GM19438 (cell line): ENCODE results near the gene SLC6A16.
"Not testable (repeated sequence)": the region's sequence is repeated elsewhere in the genome, so short reads cannot be mapped to it uniquely, and the experiment has no call there.

ENCODE experiments used
- ATAC-seq: cut with Tn5 transposase; IDR thresholded peaks from one replicate; pipeline ENCODE4 v1.9.1; 2021; ENCODE audit warnings: low read depth; ENCODE audit not compliant: unreplicated experiment

Gene SLC6A16

GRCh38 chr19:49287141-49287770 is 37.7 kb downstream of the SLC6A16 start:
- no peak for ATAC-seq

DNA sequence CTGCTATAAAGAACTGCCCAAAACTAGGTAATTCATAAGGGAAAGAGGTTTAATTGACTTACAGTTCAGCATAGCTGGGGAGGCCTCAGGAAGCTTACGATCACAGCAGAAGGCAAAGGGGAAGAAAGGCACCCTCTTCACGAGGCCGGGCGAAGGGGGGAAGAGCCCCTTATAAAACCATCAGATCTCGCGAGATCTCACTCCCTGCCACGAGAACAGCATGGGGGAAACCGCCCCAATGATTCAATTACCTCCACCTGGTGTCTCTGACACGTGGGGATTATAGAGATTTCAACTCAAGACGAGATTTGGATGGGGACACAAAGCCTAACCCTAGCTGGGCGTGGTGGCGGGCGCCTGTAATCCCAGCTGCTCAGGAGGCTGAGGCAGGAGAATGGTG is 42.8 kb downstream of the SLC6A16 start:
- ATAC-seq: no peak

DNA sequence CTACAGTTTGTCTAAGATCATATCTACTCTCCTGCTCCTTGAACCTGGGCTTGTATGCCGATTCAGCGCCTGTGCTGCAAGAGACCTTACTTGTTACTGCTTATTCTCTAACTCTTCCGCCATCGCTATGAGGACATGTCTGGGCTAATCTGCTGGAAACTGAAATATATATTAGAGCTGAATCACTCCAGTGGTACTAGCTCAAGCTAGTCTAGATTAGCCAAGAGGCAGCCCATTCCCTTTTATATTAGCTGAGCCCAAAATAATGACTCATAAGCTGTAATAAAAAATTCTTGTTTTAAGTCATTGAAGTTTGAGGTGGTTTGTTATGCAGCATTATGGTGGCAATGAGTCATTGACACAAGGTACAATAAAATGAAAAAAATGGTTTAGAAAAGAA is 52.8 kb downstream of the SLC6A16 start:
- no peak for ATAC-seq

DNA sequence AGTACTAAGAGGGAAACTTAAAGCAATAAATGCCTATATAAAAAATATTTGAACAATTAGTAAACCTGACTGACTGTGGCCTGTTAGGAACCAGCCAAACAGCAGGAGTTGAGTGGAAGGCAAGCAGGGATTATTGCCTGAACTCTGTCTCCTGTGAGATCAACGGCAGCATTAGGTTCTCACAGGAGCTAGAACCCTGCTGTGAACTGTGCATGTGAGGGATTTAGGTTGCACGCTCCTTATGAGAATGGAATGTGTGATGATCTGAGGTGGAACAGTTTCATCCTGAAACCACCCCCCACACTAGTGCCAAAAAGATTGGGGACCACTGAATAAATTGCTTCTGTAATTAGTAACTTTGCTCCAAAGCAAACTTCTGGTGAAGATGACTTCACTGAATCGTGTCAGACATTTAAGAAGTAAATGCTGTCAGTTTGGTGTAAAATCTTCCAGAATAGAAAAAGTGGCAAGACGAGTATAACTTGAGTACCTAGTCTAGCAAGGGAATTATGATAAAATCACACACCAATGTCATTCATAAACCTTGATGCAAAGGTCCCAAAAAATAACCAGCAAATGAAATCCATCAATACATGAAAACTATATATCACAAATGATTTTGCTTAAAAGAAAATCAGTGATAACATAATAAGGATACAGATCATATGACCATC is 53.8 kb downstream of the SLC6A16 start:
- no peak for ATAC-seq

DNA sequence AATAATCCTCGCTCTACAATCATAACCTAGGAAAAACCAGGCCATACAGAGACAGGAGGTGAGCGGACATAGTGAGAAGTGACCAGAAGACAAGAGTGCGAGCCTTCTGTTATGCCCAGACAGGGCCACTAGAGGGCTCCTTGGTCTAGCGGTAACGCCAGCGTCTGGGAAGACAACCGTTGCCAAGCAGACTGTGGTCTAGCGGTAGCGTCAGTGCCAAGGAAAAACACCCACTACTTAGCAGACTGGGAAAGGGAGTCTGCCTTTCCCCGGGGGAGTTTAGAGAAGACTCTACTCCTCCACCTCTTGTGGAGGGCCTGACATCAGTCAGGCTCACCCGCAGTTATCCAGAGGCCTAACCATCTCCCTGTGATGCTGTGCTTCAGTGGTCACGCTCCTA is 58.6 kb downstream of the SLC6A16 start:
- not testable (repeated sequence) for ATAC-seq

GRCh38 chr19:49264258-49264657 is 60.7 kb downstream of the SLC6A16 start:
- no peak for ATAC-seq

DNA sequence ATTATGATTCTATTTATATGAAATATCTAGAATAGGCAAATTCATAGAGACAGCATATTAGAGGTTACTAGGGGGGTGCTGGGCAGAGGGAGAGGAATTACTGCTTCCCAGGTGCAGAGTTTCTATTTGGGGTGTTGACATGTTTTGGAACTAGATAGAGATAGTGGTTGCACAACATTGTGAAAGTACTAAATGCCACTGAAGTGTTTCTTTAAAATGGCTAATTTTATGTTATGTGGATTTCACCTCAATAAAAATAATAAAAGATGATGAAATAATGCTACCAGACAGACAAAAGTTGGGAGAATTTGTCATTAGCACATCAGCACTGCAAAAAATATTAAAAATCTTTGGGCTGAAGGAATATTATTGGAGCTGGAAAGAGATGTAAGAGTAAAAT is 63.4 kb downstream of the SLC6A16 start:
- no peak for ATAC-seq

DNA sequence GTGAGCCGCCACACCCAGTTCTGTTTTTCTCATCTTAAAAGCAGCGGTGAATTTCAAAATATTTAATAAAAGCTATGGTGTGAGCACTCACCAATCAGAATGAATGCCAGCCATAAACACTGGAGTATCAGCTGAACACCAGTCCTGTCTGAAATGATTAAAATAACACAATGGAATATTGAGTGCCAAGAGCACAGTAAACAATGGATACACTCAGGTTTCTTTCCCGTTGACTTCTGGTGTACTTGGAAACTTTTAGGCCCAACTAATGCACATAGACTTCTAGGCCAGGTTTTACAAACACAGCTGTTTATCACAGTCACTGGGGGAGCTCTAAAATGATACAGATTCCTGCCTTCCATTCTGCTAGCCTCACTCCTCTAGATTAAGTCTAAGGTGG is 68.3 kb downstream of the SLC6A16 start:
- ATAC-seq: no peak

DNA sequence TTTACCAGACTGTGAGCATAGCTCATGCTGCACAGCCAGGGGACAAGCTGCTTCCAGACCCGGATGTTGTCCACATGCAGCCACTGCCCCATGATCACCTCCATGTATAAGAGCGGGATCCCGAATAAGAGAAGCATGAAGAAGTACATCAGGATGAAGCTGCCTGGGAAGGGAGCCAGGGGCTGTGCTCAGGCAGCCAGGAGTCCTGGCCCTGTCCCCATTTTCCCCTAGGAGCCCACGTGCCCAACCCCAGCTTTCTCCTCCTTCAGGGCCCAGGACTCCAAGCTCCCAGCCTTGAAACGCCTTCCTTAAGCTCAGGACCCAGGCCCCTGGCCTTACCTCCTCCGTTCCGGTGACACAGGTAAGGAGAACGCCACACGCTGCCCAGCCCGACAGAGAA is 69.3 kb downstream of the SLC6A16 start:
- ATAC-seq: no peak

DNA sequence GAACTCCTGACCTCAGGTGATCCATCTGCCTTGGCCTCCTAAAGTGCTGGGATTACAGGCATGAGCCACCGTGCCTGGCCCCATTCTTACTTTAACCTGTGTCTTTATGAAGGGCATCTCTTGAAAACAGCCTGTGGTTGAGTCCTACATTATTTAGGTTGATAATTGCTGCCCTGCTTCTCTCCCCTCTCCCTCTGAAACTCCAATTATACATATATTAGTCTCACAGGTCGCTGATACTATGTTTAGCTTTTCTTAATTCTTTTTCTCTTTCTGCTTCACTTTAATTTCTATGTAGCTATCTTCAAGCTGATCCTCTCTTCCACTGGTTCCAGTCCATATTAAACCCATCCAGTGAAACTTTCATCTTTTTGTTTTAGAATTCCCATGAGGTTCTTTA is 75.1 kb downstream of the SLC6A16 start:
- no peak for ATAC-seq

- no peak for ATAC-seq
Observed at GRCh38 chr19:49247676-49248075, 77.3 kb downstream of the SLC6A16 start.

GRCh38 chr19:49244256-49244655 is 80.7 kb downstream of the SLC6A16 start:
- no peak for ATAC-seq

GRCh38 chr19:49243726-49244125 is 81.3 kb downstream of the SLC6A16 start:
- no peak for ATAC-seq

DNA sequence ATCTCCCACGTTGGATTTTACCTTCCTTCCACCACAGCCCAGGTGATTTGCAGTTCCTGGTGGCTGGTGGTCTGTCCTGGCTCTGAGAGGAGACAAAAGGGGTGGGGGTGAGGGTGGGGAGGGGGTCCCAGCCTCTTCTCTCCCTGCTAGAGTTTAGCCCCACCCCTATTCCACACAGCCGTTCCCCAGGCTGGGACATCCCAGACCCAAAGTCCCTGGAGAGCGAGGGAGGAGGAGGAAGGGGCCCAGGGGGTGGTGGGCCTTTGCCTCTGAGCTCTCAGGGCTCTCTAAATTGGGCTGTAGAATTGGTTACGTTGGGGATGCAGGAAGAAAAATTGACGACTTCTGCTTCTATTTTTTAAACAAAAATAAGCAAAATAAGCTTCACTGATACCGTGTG is 81.9 kb downstream of the SLC6A16 start:
- ATAC-seq: no peak

DNA sequence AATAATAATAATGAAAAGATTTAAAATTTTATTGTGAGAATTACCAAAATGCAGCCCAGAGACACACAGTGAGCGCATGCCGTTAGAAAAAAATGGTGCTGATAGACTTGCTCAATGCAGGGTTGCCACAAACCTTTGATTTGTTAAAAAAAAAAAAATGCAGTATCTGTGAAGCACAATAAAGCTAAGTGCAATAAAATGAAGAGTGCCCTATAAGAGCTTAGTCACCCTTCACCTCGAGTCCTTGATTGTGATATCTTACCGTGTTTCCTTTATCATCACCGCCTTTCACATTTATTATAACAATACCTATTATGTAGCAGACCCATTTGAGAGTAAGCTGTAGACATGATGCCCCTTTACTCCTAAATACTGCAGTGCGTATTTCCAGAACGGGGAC is 83.2 kb downstream of the SLC6A16 start:
- no peak for ATAC-seq
